ENCODE measurements around the gene MOB3B. TPM values are rescaled to one million over a fixed set of nuclear protein-coding genes. Genes with fewer than 3 reads are reported as not detected.

MOB3B gene
- total and polyA plus RNA-seq, 10 of the 15 experiments (the other 5 are each of a cell fraction or from before 2014, with no cell fraction given): 0.44 to 2.7 (median 0.91) TPM

- BruUV-seq (replicated peaks): no TSS peak
- Histone ChIP-seq H3K27ac (ENCODE audit: control insufficient read depth, insufficient read depth) (no peak overlapping the region), H4K20me1 (ENCODE audit: control insufficient read depth, insufficient read depth) (no peaks in the 10 kb centered on the region), H3K79me2 (ENCODE audit: control insufficient read depth, insufficient read depth, low read length) (no peaks in the 10 kb centered on the region), H3K36me3 (ENCODE audit: control insufficient read depth in 2 of 2, insufficient read depth in 2 of 2, low read length in 1 of 2) (no peaks in the 10 kb centered on the region), H3K9me3 (replicated peaks; ENCODE audit: control insufficient read depth, insufficient read depth, low read length) (no peaks in the 10 kb centered on the region), H2AFZ (ENCODE audit: control insufficient read depth, low read depth, low read length) (no peak overlapping the region), H3K4me3 (no peak overlapping the region), H3K4me2 (ENCODE audit: control insufficient read depth, insufficient read depth) (no peak overlapping the region), H3K4me1 (ENCODE audit: control insufficient read depth, insufficient read depth, low read length) (no peaks in the 10 kb centered on the region), H3K9ac (ENCODE audit: control insufficient read depth, insufficient read depth, low read length) (no peak overlapping the region), H3K27me3 (replicated peaks in 1 of 2; ENCODE audit: control insufficient read depth in 2 of 2, insufficient read depth in 2 of 2, low read length in 1 of 2) (no peaks in the 10 kb centered on the region)
- ATAC-seq (peak; percentile 90), DNase-seq (ENCODE audit: low read depth, low spot score) (no peak), FAIRE-seq (no peak)
- TF ChIP-seq POLR2A (IDR thresholded peaks at IDR 0.05; ENCODE audit: low read depth, low read length) (no peak), E2F4 (IDR thresholded peaks at IDR 0.05; ENCODE audit: low read depth, low read length) (no peak), TAF1 (IDR thresholded peaks at IDR 0.05; ENCODE audit: borderline replicate concordance, low read depth, low read length) (no peak)
- intact Hi-C loops (cut with micrococcal nuclease; ENCODE audit: unreplicated experiment): no loop called here
- RAD21 ChIA-PET (ENCODE audit: unreplicated experiment): no interaction called here
- 41% methylated on average over 4 of the region's 4 CpGs for WGBS (ENCODE audit: insufficient coverage, insufficient replicate concordance, low lambda C conversion rate, missing lambda C conversion rate)
- in situ Hi-C loops (cut with MboI): no loop called here
- SMC1A ChIA-PET (ENCODE audit: uncharacterized antibody, unreplicated experiment): interaction anchor here (0.7 kb wide), 1 partner anchor 12 kb away, joined by 3 read pairs; no protein-coding TSS in a partner anchor
- CTCF ChIA-PET: no interaction called here
- POLR2A ChIA-PET: no interaction called here
Measured at GRCh38 chr9:27518809-27519208, 10.8 kb downstream of the MOB3B start.

- no TSS peak for BruUV-seq (replicated peaks)
- H2AFZ ChIP-seq (ENCODE audit: control insufficient read depth, low read depth, low read length): no peak overlapping the region
- no peak overlapping the region for H3K9ac ChIP-seq (ENCODE audit: control insufficient read depth, insufficient read depth, low read length)
- no peak for TF ChIP-seq ZNF217 (IDR thresholded peaks at IDR 0.05)
- TF ChIP-seq ZZZ3 (IDR thresholded peaks at IDR 0.05; ENCODE audit: control insufficient read depth, insufficient read length, low read depth): no peak
- no peak for TF ChIP-seq KLF5 (IDR thresholded peaks at IDR 0.05; ENCODE audit: partially characterized antibody)
- TF ChIP-seq ATF2 (IDR thresholded peaks at IDR 0.05; ENCODE audit: low read length): no peak
- no peak for TF ChIP-seq GABPA (IDR thresholded peaks at IDR 0.05; ENCODE audit: low read depth)
- no peak for TF ChIP-seq CHD1 (IDR thresholded peaks at IDR 0.05; ENCODE audit: low read depth, low read length)
- no peak for TF ChIP-seq ZNF24 (IDR thresholded peaks at IDR 0.05)
- TF ChIP-seq POLR2AphosphoS2 (IDR thresholded peaks at IDR 0.05; ENCODE audit: low read depth, low read length): no peak
- no peak for TF ChIP-seq HDAC6 (IDR thresholded peaks at IDR 0.05; ENCODE audit: unreplicated experiment)
- no peak for TF ChIP-seq IRF3 (IDR thresholded peaks at IDR 0.05)
- no peak for TF ChIP-seq SIN3A (IDR thresholded peaks at IDR 0.05; ENCODE audit: low read depth, low read length)
- SMC1A ChIA-PET (ENCODE audit: uncharacterized antibody, unreplicated experiment): interaction anchor here (0.7 kb wide), 1 partner anchor 13 kb away, joined by 3 read pairs; no protein-coding TSS in a partner anchor
- FAIRE-seq (no peak), DNase-seq (ENCODE audit: low read depth, low spot score) (no peak), ATAC-seq (no peak)
- intact Hi-C loops (cut with micrococcal nuclease; ENCODE audit: unreplicated experiment) (no loop called here), in situ Hi-C loops (cut with MboI) (no loop called here)
- RAD21 ChIA-PET (ENCODE audit: unreplicated experiment): no interaction called here
- H3K27me3 ChIP-seq (replicated peaks in 1 of 2; ENCODE audit: control insufficient read depth in 2 of 2, insufficient read depth in 2 of 2, low read length in 1 of 2): no peaks in the 10 kb centered on the region
- no peaks in the 10 kb centered on the region for H3K9me3 ChIP-seq (replicated peaks; ENCODE audit: control insufficient read depth, insufficient read depth, low read length)
- H3K4me1 ChIP-seq (ENCODE audit: control insufficient read depth, insufficient read depth, low read length): no peaks in the 10 kb centered on the region
- CTCF ChIA-PET: interaction anchor here (0.8 kb wide), 1 partner anchor 11 kb away, joined by 3 read pairs; no protein-coding TSS in a partner anchor
- 46% methylated on average over 2 of the region's 2 CpGs for WGBS (ENCODE audit: insufficient coverage, insufficient replicate concordance, low lambda C conversion rate, missing lambda C conversion rate)
- H3K4me2 ChIP-seq (ENCODE audit: control insufficient read depth, insufficient read depth): no peak overlapping the region
- no peak overlapping the region for H3K27ac ChIP-seq (ENCODE audit: control insufficient read depth, insufficient read depth)
- H3K79me2 ChIP-seq (ENCODE audit: control insufficient read depth, insufficient read depth, low read length): no peaks in the 10 kb centered on the region
- no peak overlapping the region for H3K4me3 ChIP-seq
- POLR2A ChIA-PET: interaction anchor here (1.1 kb wide), 1 partner anchor 61 kb away, joined by 3 read pairs; no protein-coding TSS in a partner anchor
- no peaks in the 10 kb centered on the region for H3K36me3 ChIP-seq (ENCODE audit: control insufficient read depth in 2 of 2, insufficient read depth in 2 of 2, low read length in 1 of 2)
- no peaks in the 10 kb centered on the region for H4K20me1 ChIP-seq (ENCODE audit: control insufficient read depth, insufficient read depth)
Measured at GRCh38 chr9:27518006-27518405, 11.6 kb downstream of the MOB3B start.

Measured in GM12878 (cell line).